H7 (cell line): ENCODE measurements around the gene ZNF414. TPM values are rescaled to one million over a fixed set of nuclear protein-coding genes. Genes with fewer than 3 reads are reported as not detected.
"Not testable (repeated sequence)": the region's sequence is repeated elsewhere in the genome, so short reads cannot be mapped to it uniquely, and the experiment has no call there.

Experiments used
- DNase-seq: peaks from one replicate; pipeline ENCODE4 v3.0.0; 2012
- H3K27me3 ChIP-seq: 2 replicates; pipeline ENCODE4 v1.6.0; 2011; ENCODE audit warnings: mild to moderate bottlenecking, low read length; ENCODE audit not compliant: control insufficient read depth, insufficient read depth
- H3K36me3 ChIP-seq: replicated peaks from 2 replicates; pipeline ENCODE4 v1.5.1; 2011; ENCODE audit warnings: low read length; ENCODE audit not compliant: control insufficient read depth, insufficient read depth
- H3K4me3 ChIP-seq: 2 replicates; pipeline ENCODE4 v1.5.1; 2011; ENCODE audit warnings: low read depth, mild to moderate bottlenecking, control low read depth, low read length, moderate library complexity; ENCODE audit not compliant: insufficient read depth
- total RNA-seq: library from RNA; depleted of rRNA; stranded (reverse); fragments of >200 nt; shearing (Covaris generic); gene quantifications from 2 replicates; pipeline ENCODE4 v1.2.3, GENCODE V29; 2014; rRNA removed

Gene ZNF414
- total RNA-seq = 7.6 and 13.1 TPM in 2 replicates

- DNase-seq = peak; percentile 99
- Histone ChIP-seq H3K36me3 (no peaks in the 10 kb centered on the region; the same call in 1 of the 2 replicates), H3K27me3 (no peaks in the 10 kb centered on the region), H3K4me3 (peak within 1 kb of the TSS; percentile 82)
Observed at GRCh38 chr19:8513687-8514504, at the start of gene ZNF414. Gene ZNF414 (minus strand): TSS chr19:8514167. CDS start chr19:8514046, 121 bp downstream.

GRCh38 chr19:8561075-8561764 is 47.3 kb upstream of the ZNF414 start:
- Histone ChIP-seq H3K36me3 (no peaks in the 10 kb centered on the region), H3K27me3 (no peaks in the 10 kb centered on the region), H3K4me3 (no peak overlapping the region)
- DNase-seq = peak; percentile 79

GRCh38 chr19:8558325-8558724 is 44.4 kb upstream of the ZNF414 start:
- Histone ChIP-seq H3K27me3 (no peaks in the 10 kb centered on the region), H3K36me3 (no peaks in the 10 kb centered on the region), H3K4me3 (no peak overlapping the region)
- DNase-seq = no peak

- Histone ChIP-seq H3K4me3 (no peak overlapping the region), H3K36me3 (no peaks in the 10 kb centered on the region), H3K27me3 (no peaks in the 10 kb centered on the region)
- peak; percentile 27 for DNase-seq
Observed at GRCh38 chr19:8557642-8558238, 43.8 kb upstream of the ZNF414 start.

- H3K4me3 ChIP-seq, DNase-seq, H3K36me3 ChIP-seq, H3K27me3 ChIP-seq: not testable (repeated sequence)
Observed at GRCh38 chr19:8553729-8554128, 39.8 kb upstream of the ZNF414 start.

- H3K4me3 ChIP-seq = no peak overlapping the region
- no peaks in the 10 kb centered on the region for H3K27me3 ChIP-seq
- peaks cover 1% of the 10 kb centered on the region; the same call in 1 of the 2 replicates for H3K36me3 ChIP-seq
- peak; percentile 92 for DNase-seq
Observed at GRCh38 chr19:8552810-8553209, 38.8 kb upstream of the ZNF414 start.

- H3K36me3 ChIP-seq = peaks cover 4% of the 10 kb centered on the region
Observed at GRCh38 chr19:8550070-8550469, 36.1 kb upstream of the ZNF414 start.

GRCh38 chr19:8545743-8546142 is 31.8 kb upstream of the ZNF414 start:
- Histone ChIP-seq H3K27me3 (no peaks in the 10 kb centered on the region), H3K4me3 (no peak overlapping the region), H3K36me3 (peaks cover 4% of the 10 kb centered on the region)
- DNase-seq = no peak

More at GRCh38 chr19:8550070-8550469, 36.1 kb upstream of the ZNF414 start:
- no peak for DNase-seq
- H3K27me3 ChIP-seq = no peaks in the 10 kb centered on the region
- no peak overlapping the region for H3K4me3 ChIP-seq

GRCh38 chr19:8544168-8544567 is 30.2 kb upstream of the ZNF414 start:
- no peaks in the 10 kb centered on the region for H3K27me3 ChIP-seq
- DNase-seq = no peak
- peaks cover 4% of the 10 kb centered on the region for H3K36me3 ChIP-seq
- no peak overlapping the region for H3K4me3 ChIP-seq

GRCh38 chr19:8539621-8540149 is 25.7 kb upstream of the ZNF414 start:
- no peak overlapping the region for H3K4me3 ChIP-seq
- no peak for DNase-seq
- no peaks in the 10 kb centered on the region for H3K36me3 ChIP-seq
- H3K27me3 ChIP-seq = no peaks in the 10 kb centered on the region

GRCh38 chr19:8537099-8537498 is 23.1 kb upstream of the ZNF414 start:
- no peaks in the 10 kb centered on the region for H3K36me3 ChIP-seq
- no peaks in the 10 kb centered on the region for H3K27me3 ChIP-seq
- no peak overlapping the region for H3K4me3 ChIP-seq
- no peak for DNase-seq

- no peaks in the 10 kb centered on the region for H3K27me3 ChIP-seq
- H3K36me3 ChIP-seq = no peaks in the 10 kb centered on the region
- DNase-seq = peak; percentile 64
- no peak overlapping the region for H3K4me3 ChIP-seq
Observed at GRCh38 chr19:8536282-8536681, 22.3 kb upstream of the ZNF414 start.

- Histone ChIP-seq H3K4me3 (no peak overlapping the region), H3K27me3 (peaks cover under 1% of the 10 kb centered on the region; the same call in 1 of the 2 replicates), H3K36me3 (no peaks in the 10 kb centered on the region)
- no peak for DNase-seq
Observed at GRCh38 chr19:8532225-8532624, 18.3 kb upstream of the ZNF414 start.

GRCh38 chr19:8531470-8531869 is 17.5 kb upstream of the ZNF414 start:
- H3K4me3 ChIP-seq = no peak overlapping the region
- H3K36me3 ChIP-seq = no peaks in the 10 kb centered on the region
- DNase-seq = no peak
- peaks cover 3% of the 10 kb centered on the region for H3K27me3 ChIP-seq
